ENCODE results near the gene LTA4H.
"Not testable (repeated sequence)": the region's sequence is repeated elsewhere in the genome, so short reads cannot be mapped to it uniquely, and the experiment has no call there.

Gene LTA4H

GRCh38 chr12:96035283-96036236 is at the start of gene LTA4H:
Gene LTA4H, minus strand, starts transcription at chr12:96035587. Its CDS starts 68 bp downstream, at chr12:96035519.
- peak; percentile 91 for DNase-seq (ENCODE audit: low read depth)

- no peak for DNase-seq (ENCODE audit: low read depth)
Measured at GRCh38 chr12:96084624-96085023, 49.2 kb upstream of the LTA4H start.

- no peak for DNase-seq (ENCODE audit: low read depth)
Measured at GRCh38 chr12:96083020-96083719, 47.8 kb upstream of the LTA4H start.

DNA sequence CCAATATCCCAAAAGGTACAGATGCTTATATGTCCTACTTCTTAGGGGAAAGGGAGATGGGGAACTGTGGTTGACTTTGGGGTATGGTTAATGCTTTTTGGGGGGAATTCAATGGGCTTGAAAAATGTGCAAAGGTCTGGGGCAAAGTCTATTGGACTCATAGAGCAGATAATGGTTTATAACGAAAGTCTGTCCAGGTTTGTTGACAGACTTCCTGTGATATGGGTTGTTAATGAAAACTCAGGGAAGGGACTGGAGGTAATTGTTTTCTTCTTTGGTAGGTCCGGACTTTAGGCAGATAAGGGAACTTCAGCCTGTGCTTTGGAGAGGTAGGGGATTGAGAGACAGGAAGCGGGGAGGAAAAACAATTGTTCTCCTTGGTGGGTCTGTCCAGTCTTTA is 46.2 kb upstream of the LTA4H start:
- no peak for DNase-seq (ENCODE audit: low read depth)

GRCh38 chr12:96078231-96079135 is 43.1 kb upstream of the LTA4H start:
- no peak for DNase-seq (ENCODE audit: low read depth)

DNA sequence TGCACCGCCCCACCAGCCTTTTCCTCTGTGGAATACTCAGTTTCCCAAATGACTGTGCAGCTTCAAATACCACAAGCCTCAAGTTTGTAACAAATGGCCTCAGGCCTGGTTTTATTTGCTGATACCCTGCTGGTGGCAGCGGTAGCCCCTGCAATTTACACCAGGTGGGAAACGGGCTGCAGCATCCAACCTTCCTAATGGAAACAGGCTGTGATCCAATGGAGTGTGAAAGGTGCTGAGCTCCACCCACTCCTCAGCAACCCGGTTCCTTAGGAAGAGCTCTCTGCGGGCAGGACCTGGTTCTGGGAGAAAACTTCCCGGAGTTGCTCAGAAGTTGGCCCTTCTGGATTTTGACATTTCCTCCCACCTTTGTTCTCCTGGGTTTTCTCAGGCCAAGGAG is 41.7 kb upstream of the LTA4H start:
- no peak for DNase-seq (ENCODE audit: low read depth)

DNA sequence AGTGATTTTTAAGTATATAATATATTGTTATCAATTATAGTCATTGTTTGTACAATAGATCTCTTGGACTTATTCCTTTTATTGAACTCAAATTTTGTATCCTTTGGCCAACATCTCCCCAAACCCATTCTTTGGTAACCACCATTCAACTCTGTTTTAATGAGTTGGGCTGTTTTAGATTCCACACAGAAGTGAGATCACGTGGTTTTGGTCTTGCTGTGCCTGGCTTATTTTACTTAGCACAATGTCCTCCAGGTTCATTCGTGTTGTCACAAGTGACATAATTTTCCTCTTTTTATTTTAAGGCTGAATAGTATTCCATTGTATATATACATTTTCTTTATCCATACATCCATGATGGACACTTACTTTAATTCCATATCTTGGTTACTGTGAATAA is 40.2 kb upstream of the LTA4H start:
- no peak for DNase-seq (ENCODE audit: low read depth)

DNA sequence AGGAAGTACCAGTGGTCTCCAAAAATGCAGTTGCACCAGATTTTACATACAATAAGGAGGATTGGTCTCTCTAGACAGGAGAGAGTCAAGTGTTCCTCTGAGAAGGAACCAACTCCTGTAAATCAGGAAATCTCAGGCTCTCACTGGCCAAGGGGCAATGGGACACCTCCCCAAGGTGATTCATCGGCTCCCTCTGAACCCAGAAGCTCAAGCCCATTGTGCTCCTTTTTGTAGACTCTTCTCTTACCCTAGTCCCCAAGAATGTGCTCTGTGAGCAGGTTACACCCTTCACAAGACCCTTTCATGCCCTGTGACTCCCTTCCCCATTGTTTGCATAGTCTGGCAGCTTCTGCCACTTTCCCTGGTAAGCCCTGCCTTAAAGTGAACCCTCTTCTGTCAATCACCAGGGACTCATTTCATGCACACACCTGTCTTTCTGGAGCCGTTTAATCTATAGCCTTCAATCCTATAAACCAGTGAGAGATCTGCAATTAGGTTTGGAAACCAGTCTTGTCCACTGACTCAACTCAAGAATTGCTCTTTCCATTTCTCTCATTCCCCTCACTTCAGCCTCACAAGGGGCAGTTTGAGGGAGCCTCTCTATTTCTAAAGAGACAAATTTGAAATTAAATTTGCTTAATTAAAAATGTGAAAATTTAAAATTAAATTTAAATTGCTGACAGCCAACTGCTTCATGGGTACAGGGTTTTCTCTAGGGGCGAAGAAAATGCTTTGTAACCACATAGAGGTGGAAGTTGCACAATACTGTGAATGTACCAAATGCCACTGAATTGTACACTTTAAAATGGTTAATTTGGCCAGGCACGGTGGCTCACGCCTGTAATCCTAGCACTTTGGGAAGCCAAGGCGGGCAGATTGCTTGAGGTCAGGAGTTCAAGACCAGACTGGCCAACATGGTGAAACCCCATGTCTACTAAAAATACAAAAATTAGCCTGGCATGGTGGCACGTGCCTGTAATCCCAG is 38.3 kb upstream of the LTA4H start:
- no peak for DNase-seq (ENCODE audit: low read depth)

GRCh38 chr12:96070670-96071279 is 35.4 kb upstream of the LTA4H start:
- no peak for DNase-seq (ENCODE audit: low read depth)

DNA sequence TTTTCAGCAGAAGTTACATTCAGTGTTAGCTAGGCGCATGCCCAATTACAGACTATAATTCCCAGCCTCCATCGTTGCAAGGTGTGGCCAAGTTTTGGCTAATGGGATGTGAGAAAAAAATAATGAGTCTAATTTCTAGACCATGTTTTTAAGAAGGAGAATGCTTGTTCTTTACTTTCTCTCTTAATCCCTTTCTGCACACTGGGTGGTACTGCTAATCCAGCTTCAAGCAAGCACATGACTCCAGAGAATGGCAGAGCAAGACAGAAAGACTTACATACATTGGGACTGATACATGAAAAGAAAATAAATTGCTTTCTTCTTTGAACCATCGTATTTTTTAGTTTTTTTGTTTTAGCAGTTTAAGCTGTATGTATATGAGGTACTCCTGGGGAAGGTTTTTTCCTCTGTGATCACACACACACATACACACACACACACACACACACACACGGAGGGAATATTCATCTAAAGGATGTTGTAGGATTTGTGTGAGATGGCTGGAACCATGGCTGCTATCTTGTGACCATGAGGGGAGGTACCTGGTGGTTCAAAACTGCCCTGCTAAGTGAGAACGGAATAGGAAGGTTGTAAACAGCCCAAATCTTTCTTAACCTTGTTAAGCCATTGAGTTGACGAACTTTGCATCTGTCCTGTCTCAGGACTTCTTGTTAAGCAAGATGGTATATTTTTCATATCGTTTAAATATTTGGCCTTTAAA is 34.3 kb upstream of the LTA4H start:
- DNase-seq (ENCODE audit: low read depth) = no peak

- DNase-seq (ENCODE audit: low read depth) = no peak
Measured at GRCh38 chr12:96068636-96069035, 33.2 kb upstream of the LTA4H start.

GRCh38 chr12:96068111-96068510 is 32.7 kb upstream of the LTA4H start:
- no peak for DNase-seq (ENCODE audit: low read depth)

DNA sequence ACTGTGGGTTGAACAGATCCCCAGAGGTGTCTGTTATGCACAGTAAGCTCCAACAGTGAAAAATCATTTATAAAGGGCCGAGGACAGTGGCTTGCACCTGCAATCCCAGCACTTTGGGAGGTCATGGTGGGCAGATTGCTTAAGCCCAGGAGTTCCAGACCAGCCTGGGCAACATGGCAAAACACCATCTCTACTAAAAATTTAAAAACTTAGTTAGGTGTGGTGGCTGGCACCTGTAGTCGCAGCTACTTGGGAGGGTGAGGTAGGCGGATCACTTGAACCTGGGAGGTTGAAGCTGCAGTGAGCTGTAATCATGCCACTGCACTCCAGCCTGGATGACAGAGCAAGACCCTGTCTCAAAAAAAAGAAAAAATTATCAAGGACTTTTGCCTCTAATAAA is 30.4 kb upstream of the LTA4H start:
- DNase-seq (ENCODE audit: low read depth) = not testable (repeated sequence)

DNA sequence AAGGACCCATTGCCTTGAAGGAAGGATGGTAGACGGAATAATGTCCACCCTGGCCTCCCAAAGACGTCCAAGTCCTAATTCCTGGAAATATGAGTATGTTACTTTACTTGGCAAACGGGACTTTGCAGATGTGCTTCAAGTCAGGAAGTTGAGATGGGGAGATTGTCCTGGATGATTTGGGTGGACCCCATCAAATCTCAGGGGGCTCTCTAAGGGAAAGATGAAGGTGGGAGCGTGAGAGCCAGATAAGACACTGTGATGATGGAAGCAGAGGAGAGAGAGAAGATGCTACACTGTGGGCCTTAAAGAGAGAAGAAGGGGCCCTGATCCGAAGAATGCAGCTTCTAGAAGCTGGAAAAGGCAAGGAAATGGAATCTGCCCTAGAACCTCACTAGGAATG is 29.6 kb upstream of the LTA4H start:
- DNase-seq (ENCODE audit: low read depth) = no peak

DNA sequence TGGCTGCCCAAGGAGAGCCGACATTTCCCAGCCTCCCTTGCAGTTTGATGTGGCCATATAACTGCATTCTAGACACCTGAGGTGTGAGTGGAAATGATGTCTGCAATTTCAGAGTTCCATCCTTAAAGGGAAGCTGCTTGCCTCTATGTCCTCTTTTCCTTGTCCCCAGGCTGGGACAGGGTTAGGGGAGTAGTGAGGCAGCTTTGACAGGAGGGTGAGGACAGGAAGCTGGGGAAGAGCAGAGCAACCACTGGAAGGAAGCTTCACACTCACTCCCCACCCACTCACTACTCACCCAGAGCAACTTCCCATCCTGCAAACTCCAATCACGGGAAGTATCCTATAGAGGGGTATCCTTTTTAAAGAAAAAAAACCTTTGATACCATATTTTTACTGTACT is 28.9 kb upstream of the LTA4H start:
- DNase-seq (ENCODE audit: low read depth) = no peak

- no peak for DNase-seq (ENCODE audit: low read depth)
Measured at GRCh38 chr12:96063046-96063445, 27.7 kb upstream of the LTA4H start.

DNA sequence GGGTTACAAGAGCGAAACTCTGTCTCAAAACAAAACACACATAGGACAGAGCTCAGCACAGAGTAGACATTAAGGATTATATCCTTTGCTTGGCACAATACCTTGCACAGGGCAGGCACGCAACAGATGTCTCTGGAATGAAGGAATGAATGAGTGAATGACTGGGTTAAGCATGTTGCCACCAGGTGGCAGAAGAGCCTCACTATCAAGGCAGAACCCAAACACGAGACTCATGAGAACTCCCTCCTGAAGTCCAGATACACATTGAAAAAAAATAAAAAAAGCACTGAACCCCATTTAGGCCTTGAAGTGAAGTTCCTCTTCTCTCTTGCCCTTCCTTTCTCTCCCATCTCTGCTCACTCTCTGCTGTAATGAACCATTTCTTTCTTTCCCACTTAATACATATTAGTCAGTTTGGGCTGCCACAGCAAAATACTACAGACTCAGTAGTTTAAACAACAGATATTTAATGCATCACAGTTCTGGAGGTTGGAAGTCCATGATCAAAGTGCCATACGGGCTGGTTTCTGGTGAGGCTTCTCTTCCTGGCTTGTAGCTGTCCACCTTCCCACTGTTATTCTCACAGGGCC is 26.6 kb upstream of the LTA4H start:
- DNase-seq (ENCODE audit: low read depth) = peak; percentile 60

DNA sequence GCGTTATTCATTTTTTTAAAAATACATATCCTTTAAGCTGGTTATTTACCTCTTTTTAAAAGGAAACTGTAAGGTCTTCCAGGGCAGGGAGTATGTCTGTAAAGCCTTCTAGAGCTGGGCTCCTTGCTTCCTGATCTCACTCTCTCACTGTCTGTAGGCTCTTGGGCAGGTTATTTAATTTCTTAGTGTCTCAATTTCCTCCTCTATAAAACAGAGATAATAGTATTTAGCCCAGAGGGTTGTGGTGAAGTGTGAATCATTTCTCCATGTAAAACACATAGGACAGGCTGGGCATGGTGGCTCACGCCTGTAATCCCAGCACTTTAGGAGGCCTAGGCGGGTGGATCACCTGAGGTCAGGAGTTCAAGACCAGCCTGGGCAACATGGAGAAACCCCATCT is 25.9 kb upstream of the LTA4H start:
- no peak for DNase-seq (ENCODE audit: low read depth)

- no peak for DNase-seq (ENCODE audit: low read depth)
Measured at GRCh38 chr12:96060041-96060440, 24.7 kb upstream of the LTA4H start.
